HG03521 (cell line): ENCODE data around the gene RBM12.

Source experiments
- ATAC-seq: cut with Tn5 transposase; IDR thresholded peaks from one replicate; pipeline ENCODE4 v1.9.1; 2021; ENCODE audit warnings: mild to moderate bottlenecking, moderate library complexity; ENCODE audit not compliant: unreplicated experiment

RBM12 gene

DNA sequence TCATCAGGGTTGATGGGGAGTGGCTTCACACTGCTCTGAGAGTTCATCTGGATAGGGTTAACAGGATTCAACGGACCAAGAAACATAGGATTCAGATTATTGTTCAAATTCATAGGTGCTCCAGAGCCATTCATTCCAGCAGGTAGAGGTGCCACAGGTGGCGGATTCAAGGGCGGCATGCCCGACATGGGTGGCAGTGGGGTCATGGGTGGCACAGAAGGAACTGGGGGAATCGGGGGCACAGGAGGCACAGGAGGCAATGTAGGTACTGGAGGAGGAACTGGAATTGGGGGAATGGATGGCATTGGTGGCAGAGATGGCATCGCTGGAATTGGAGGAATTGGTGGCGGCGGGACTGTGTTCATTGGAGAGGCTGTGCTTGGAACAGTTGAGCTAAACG lies 10.3 kb downstream of the RBM12 start:
- ATAC-seq: no peak

DNA sequence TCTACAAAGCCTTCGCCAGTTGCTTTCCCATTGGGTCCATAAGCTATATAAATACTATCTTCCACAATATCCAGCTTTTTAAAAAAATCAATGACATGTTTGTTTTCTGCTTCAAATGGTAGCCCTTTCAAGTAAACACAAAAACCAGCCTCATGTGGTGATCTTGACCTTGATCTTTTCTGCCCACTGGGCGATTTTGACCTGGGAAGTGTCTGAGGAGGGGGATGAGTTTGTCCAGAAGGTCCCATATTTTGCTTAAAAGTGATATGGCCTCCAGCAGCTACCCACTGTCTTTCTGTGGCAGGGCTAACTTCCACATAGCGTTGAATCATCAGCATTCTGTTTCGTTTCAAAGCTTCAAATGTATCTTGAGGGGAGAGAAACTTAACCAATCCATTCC lies 10.8 kb downstream of the RBM12 start:
- no peak for ATAC-seq

DNA sequence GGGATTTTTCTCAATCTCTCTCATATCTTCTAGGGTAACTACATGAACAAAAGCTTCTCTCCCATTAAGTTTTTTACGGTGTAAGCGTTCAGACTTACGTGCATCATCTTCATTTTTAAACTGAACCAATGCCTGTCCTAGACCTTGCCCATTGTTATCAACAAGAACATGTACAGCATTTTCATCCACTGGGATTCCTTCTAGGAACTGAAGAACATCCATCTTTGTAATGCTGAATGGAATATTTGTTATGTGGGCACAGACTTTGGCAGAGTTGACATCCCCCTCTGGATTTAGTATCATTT lies 11.3 kb downstream of the RBM12 start:
- ATAC-seq: no peak

DNA sequence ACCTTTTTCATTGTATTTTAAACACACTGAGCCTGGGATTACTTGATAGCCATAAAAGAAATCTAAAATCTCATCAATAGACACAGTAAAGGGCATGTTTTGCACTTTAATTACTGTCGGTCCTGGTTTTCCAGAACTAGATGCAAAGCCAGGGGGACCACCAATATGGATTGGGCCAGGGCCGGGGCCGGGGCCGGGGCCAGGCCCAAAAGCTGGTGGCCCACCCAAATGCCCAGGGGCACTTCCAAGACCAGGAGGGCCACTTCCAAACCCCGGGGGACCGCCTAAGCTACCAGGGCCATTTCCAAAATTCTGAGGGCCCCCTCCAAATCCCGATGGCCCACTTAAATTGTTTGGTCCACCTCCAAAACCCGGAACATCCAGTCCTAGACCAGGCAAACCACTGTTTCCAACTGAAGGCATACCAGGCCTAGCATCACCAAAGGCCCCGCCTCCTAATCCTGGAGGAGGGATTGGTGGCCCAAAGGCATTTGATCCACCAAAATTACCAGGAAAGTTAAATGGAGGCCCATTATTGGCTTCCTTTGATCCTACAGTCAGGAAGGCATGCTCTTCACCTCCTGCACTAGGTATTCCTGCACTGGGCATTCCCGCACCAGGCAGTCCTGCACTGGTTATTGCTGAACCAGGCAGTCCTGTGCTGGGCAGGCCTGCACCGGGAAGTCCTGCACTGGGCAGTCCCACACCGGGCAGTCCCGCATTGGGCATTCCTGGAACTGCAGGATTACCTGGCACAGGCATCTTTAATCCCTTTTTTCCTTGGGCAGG lies 11.9 kb downstream of the RBM12 start:
- no peak for ATAC-seq

DNA sequence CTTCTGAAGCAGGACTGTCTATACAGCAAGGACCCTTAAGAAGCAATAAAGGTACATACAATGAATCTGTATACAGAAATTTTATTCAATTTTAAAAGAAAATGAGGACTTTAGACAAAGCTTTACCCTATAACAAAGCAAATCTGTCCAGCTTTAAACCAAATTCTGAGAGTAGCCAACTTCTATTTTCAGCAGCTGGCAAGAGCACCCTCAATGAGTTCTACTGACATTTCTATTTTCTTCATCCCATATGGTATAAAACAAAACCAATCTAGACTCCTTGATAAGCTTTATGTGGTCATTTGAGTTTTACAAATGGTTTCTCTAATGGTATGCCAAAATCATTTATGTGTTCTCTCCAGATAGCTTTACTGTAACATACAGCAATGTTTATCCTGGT lies 12.7 kb downstream of the RBM12 start:
- no peak for ATAC-seq

DNA sequence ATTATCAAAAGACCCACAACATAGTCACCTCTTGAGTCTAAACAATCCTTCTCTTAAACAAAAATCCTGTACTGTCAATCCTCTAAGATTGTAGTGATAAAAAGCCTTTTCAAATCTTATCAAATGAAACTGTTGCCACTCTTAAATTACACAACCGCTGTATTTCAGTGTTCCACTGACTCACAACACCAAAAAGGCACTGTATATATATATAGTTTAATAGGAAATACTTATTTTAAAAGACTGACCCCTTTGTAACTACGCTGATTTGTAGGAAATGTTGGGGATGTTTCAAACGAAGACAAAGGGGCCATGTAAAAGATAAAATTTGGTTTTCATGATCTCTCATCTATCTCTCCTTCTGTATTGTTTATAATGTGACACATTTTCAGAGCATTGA lies 14.1 kb downstream of the RBM12 start:
- no peak for ATAC-seq

DNA sequence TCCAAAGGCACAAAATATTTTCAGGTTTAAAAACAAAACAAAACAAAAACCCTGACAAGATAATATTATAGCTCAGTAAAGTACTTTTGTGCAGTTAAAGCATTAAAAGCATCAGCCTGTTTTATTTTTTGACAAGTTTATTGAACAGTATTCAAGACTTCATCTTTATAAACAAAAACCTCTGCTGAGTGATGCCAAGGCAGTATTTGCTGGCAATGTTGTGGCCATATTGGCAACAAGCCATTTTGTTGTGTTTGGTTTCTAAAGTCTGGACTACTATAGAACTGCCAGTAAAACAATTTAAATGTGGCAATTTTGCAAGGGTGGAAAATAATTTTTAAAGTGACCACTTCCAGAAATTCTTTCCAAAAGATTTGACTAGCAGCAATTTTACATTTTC lies 15.9 kb downstream of the RBM12 start:
- no peak for ATAC-seq

DNA sequence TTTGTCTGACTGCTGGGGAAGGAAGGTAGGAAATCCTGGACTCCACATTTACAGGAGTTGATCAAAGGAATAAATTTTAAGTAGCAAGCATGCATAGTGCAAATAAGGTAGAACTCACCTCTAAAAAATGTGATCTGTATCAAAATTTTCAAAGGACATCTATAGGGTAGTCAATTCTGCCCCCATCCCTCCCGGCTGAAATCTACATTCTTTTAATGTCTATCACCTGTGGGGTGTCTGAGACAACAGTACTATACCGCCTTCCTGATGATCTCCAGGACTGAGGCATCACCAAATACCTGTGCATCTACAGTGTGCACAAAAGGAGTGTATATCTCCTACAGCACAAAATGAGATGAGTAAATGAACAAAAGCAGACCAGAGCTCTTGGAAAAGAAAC lies 19.9 kb downstream of the RBM12 start:
- ATAC-seq: no peak

DNA sequence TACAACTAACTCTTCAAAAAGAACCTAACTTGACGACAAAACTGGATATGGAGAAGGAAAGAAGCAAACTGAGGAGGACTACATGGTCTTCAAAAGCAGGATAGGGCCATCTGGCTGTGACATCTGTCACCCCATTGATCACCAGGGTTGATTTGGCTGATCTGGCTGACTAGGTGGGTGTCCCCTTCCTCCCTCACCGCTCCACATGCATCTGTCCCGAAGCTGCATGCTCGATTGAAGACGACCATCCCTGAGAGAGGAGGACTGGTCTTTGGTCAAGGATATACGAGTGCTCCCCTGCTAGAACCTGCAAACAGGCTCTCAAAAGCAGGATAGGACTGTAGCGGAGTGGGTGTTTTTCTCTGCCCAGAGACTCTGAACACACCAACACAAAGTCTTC lies 21.7 kb downstream of the RBM12 start:
- ATAC-seq: no peak

DNA sequence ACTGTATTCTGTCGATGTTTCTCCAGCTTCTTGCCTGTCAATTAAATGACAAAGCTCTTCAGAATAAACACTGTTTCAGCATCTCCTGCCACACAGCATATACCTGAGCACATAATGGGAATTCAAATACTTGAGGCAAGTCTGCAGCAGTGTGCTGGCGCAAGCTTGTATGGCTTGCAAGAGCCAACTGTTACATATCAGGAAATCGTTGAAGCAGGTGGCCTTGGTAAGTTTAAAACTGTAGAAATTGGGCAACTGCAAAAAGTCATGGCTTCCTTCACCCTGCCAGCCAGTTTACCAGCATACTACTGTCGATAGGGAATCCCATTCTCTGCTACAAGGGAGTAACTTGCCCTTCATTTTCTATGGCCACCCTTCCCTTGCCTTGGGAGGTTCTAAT lies 23.0 kb downstream of the RBM12 start:
- ATAC-seq: no peak

DNA sequence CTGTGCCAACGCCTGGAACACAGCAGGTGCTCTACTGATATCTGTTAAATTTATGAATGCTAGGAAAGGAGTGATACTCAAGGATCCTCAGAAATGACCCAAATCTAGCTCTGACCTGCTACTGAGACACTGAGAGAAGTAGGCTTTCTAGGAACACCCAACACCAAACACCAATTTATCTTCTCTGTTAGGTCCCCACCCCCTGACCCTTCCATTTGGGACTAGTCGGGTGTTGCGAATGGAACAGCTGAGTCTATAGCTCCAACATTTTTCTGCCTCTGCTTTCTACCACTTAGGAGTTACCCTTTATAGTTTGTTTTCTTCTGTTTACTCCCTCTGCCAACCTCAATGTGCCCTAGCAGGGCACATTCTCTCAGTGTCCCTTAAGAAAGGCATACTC lies 24.0 kb downstream of the RBM12 start:
- no peak for ATAC-seq

DNA sequence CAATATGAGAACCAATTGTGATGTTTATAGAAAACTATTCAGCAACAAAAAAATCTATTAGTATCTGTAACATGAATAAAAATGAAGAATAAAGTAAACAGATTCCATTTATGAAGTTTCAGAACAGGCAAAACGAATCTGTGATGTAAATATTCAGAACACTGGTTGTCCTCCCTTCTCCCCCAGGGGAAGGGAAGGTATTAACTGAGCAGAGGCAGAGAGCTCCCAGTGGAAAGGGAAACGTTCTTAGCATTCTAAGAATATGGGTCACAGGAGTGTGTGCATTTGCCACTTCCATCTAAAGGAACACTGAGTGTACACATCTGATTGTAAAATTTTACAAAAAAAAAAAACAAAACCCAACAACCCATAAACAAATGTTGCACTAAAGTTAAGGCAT lies 25.9 kb downstream of the RBM12 start:
- ATAC-seq: no peak

DNA sequence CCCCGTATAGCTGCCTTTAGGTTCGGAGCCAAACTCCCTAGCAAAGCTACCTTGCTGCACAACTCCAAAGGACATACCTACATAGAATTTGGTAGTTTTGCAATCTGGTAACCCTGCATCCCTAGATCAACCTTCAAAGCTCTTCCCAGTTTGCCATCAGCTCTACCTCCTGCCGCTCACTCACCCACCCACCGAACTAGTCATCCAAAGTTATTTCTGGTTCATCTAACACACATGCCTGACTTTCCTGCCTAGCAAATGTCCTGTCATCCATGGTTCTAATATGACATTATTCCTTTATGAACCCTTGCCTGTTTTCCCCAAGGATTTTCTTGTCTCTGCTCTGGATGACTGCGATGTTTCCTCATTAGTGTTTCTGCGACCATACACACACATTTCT lies 27.4 kb downstream of the RBM12 start:
- no peak for ATAC-seq

DNA sequence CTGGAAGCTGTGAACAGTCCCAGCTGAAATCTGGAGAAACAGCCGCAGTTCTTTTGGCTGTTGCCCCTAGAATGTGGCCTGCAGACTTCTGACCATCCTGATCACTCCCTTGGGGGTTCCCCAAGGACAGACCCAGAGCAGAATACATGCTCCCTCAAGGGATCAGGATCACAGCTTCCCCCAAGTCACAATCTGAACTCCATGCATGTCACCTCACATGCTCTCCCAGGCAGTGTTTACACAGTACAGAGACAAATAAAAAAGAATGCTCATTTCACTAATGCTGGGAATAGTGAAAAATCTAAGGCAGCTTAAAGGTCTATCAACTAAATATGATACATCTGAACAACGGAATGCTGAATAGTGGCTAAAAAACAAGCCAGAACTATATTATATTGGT lies 28.6 kb downstream of the RBM12 start:
- no peak for ATAC-seq

DNA sequence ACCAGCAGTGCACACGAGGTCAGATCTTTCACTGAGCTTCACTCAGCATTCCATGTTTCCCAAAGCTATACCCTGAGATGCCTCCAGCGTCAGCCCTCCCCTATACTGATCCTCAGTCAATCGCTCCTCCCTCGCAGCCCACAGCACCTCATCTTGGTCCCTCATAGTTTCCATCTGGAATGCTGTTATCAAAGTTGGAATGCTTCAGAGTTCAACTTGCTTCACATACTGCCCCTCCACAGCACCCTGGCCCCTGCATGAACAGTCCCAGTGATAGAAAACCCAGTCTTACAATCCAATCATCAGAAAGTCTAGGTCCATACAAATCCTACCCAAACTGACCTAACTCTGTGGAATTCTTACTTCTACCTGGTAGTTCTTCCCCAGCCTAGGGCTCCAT lies 29.0 kb downstream of the RBM12 start:
- ATAC-seq: no peak

DNA sequence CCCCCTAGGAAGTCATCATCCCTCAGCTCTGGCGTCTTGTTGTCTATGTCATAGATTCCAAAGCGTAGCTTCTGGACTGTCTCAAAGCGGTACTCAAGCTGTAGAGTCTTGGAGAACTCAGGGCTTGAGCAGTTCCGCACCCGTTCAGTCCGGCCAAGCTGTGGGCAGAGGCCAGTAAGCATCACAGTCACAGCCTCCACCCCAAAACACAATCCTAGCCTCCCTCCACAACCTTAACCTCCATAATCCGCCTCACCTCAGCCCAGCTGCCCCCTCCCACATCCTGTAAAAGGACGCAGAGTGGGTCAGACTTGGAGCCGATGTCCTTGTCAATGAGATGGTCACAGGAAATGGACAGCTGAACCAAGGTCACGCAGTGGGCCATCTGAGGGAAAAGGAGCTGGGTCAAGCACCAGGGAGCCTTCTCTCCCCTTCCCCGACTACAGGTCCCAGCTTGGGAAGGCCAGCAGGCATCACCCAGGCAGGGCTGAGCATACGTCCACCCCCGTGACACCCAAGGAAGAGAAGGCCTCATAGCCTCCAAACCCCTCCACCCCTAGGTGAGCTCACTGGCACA lies 32.1 kb downstream of the RBM12 start:
- no peak for ATAC-seq

DNA sequence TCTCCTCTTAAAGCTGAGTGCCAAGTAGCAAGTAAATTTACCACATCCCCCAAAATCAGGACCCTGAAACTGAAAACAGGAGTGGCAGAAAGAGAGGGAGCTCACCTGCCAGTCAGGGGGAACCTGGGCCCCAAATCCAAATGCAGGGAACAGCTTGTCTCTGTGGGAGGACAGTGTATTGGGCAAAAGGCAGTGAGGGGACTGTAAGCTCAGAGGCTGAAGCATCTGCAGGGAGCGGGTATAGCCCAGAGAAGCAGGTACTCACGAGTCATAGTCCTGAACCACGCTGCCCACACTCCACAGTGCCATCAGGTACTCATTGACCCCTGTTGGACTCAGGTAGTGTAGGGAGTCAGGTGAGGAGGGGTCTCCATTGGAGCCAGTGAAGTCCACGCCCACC lies 34.1 kb downstream of the RBM12 start:
- ATAC-seq: no peak

DNA sequence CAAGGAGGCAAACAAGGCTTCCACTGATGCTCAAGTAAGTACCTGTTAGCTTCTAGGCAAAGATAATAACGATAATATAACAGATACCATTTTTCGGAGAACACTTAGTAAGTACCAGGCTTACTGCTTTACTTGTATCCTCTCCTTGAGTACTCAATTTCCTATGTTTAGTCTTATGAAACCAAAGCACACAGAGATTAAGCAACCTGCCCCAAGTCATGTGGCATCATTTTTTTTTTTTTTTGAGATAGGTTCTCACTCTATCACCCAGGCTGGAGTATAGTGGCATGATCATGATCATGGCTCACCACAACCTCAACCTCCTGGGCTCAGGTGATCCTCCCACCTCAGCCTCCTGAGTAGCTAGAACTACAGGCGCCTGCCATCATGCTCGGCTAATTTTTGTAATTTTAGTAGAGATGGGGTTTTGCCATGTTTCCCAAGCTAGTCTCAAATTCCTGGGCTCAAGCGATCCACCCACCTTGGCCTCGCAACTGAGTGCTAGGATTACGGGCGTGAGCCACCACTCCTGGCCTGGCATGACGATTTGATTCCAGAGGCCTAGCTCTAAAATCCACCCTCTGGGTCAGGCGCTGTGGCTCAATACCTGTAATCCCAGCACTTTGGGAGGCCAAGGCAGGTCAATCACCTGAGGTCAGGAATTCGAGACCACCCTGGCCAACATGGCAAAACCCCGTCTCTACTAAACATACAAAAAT lies 35.1 kb downstream of the RBM12 start:
- ATAC-seq: no peak

DNA sequence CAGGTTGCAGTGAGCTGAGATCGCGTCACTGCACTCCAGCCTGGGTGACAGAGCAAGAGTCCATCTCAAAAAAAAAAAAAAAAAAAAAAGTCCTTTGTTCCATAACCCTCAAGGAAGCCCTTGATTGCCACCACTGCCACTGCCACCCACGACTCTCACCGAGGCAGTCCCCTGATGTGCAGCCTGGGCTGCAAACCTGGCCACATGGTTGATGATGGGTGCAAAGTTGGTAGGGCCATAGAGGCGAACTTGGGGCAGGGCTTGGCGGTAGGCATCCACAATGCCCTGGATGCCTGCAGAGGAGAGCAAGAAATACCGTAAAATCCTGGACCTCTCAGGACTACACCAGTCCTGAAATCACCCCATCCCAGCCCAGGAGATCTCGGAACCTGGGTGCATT lies 37.6 kb downstream of the RBM12 start:
- no peak for ATAC-seq

DNA sequence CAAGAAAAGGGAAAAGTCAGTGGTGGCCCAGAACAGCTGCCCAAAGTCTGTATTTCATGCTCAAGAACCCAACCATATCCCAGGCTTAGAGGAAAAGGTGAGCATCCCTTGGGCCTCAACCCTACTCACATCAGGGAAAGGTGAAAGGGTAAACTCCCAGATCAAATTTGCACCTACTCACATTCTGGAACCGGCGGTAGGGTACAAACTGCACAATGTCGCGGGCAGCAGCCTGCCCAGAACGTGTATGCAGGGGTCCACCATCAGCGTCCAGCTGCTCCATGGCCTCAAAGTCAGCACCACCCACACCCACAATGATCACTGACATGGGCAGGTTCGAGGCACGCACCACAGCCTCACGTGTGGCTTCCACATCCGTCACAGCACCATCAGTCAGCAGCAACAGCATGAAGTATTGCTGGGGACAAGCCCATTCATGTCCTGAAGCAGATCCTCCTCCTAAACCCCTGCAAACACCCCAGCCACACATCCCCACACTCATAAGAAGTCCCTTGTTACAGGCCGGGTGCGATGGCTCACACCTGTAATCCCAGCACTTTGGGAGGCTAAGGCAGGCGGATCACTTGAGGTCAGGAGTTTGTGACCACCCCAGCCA lies 38.2 kb downstream of the RBM12 start:
- ATAC-seq: no peak

DNA sequence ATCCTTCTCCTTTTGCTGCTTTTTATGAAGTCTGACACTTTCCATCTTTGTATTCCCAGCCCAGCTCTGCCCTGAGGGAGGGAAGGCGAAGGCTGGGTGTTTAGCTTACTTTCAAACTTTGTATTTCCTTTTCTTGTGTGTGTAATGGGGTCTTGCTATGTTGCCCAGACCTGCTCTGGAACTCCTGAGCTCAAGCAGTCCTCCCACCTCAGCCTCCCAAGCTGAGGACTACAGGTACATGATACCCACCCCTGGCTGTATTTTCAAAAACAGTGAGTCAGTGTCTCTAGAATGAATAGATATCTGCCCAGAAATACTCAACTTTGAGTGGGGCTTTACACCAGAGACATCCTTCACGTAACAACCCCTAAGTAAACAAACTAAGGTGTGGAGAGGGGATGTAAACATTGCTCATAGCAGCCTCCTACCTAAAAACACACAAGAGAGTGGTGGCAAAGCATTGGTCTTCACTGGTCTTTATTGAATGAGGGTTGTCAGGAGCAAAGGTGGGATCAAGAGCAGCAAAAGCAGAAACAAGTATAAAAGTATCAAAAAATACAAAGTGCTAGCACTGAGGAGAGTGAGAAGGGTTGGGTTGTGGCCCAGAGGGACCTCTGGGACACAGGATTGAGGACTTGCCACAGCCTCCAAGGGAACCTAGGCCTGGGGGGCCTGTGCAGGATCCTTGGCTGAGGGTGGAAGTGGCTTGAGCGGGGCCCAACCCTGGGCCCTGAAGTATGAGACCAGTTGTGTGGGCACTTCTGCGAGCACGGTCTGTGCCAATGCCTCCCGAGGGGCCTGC lies 38.9 kb downstream of the RBM12 start:
- ATAC-seq: no peak
